ENCODE data around the gene EVA1C.

- no peak for TF ChIP-seq CTCF (IDR thresholded peaks at IDR 0.05)
- no peak for TF ChIP-seq EP300 (IDR thresholded peaks at IDR 0.05)
Measured at GRCh38 chr21:32442566-32443318, 30.2 kb downstream of the EVA1C start.

Data from ovary (tissue), 3 donors.